ENCODE measurements around the gene PLCG1.

The PLCG1 gene

DNA sequence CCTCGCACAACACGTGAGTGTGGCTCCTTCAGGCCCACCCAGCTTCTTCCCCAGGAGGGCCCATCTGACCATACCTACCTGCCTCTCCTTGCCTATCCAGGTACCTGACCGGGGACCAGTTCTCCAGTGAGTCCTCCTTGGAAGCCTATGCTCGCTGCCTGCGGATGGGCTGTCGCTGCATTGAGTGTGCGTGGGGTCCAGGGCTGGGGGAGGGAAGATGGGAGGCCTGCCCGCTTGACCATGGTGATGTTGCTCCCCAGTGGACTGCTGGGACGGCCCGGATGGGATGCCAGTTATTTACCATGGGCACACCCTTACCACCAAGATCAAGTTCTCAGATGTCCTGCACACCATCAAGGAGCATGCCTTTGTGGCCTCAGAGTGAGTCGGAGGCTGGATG is 26.5 kb downstream of the PLCG1 start:
- H3K27ac Mint-ChIP-seq, result peak overlapping the region; percentile 89

GRCh38 chr20:41165001-41165882 is 27.9 kb downstream of the PLCG1 start:
- no peak for DNase-seq

More for the DNA sequence above, 26.5 kb downstream of the PLCG1 start:
- no peaks in the 10 kb centered on the region for H3K9me3 Mint-ChIP-seq
- peaks cover 94% of the 10 kb centered on the region for H3K36me3 Mint-ChIP-seq (ENCODE audit: low read depth)
- H3K27me3 Mint-ChIP-seq, result no peaks in the 10 kb centered on the region
- DNase-seq, result no peak
- H3K4me3 Mint-ChIP-seq, result no peak overlapping the region
- H3K4me1 Mint-ChIP-seq (ENCODE audit: low read depth), result peaks cover 66% of the 10 kb centered on the region

DNA sequence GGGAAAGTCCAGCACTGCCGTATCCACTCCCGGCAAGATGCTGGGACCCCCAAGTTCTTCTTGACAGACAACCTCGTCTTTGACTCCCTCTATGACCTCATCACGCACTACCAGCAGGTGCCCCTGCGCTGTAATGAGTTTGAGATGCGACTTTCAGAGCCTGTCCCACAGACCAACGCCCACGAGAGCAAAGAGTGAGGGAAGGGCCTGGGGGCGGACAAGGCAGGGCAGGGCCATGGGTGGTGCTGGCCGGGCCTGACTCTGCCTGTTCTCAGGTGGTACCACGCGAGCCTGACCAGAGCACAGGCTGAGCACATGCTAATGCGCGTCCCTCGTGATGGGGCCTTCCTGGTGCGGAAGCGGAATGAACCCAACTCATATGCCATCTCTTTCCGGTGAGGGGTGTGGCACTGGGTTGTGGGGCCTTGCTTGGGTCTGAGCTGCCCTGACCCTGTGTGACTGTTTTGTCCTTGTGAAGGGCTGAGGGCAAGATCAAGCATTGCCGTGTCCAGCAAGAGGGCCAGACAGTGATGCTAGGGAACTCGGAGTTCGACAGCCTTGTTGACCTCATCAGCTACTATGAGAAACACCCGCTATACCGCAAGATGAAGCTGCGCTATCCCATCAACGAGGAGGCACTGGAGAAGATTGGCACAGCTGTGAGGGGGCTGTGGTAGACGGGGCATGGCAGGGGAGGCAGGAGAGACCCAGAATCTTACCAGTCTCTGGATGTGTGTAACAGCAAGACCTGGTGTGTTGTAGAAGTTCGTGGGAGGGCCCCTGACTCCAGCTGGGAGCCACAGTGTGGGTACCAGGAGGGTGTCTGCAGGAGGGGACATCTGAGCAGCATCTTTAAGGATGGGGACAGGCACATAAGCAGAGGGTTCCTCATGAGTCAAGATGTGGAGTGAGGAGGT is 29.1 kb downstream of the PLCG1 start:
- Mint-ChIP-seq H3K4me1 (ENCODE audit: low read depth) (peaks cover 41% of the 10 kb centered on the region), H3K36me3 (ENCODE audit: low read depth) (peaks cover 98% of the 10 kb centered on the region), H3K4me3 (no peak overlapping the region), H3K27ac (peak overlapping the region; percentile 89), H3K27me3 (no peaks in the 10 kb centered on the region), H3K9me3 (no peaks in the 10 kb centered on the region)
- DNase-seq, result no peak

More at GRCh38 chr20:41165001-41165882, 27.9 kb downstream of the PLCG1 start:
- peaks cover 52% of the 10 kb centered on the region for H3K4me1 Mint-ChIP-seq (ENCODE audit: low read depth)
- peaks cover 98% of the 10 kb centered on the region for H3K36me3 Mint-ChIP-seq (ENCODE audit: low read depth)
- H3K9me3 Mint-ChIP-seq, result no peaks in the 10 kb centered on the region
- H3K27me3 Mint-ChIP-seq, result no peaks in the 10 kb centered on the region
- H3K4me3 Mint-ChIP-seq, result no peak overlapping the region
- peak overlapping the region; percentile 65 for H3K27ac Mint-ChIP-seq

DNA sequence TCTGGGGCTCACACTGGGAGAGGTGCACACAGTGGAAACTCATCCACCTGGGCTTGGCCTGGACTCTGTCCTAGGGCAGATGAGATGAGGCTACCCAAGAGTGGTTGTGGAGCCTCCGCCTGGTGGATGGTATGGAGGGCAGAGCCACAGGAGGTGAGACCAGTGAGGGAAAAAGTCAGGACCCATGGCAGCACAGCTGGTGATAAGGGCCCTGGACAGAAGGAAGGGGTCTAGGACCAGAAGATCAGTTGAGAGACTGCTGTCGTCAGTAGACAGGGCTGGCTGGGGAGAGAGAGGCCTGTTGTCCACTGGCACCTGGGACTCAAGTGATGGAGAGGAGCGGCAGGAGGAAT is 29.8 kb downstream of the PLCG1 start:
- Mint-ChIP-seq H3K4me3 (no peak overlapping the region), H3K9me3 (no peaks in the 10 kb centered on the region), H3K27me3 (no peaks in the 10 kb centered on the region), H3K36me3 (ENCODE audit: low read depth) (peaks cover 99% of the 10 kb centered on the region), H3K27ac (peak overlapping the region; percentile 89), H3K4me1 (ENCODE audit: low read depth) (peaks cover 41% of the 10 kb centered on the region)
- DNase-seq, result no peak

DNA sequence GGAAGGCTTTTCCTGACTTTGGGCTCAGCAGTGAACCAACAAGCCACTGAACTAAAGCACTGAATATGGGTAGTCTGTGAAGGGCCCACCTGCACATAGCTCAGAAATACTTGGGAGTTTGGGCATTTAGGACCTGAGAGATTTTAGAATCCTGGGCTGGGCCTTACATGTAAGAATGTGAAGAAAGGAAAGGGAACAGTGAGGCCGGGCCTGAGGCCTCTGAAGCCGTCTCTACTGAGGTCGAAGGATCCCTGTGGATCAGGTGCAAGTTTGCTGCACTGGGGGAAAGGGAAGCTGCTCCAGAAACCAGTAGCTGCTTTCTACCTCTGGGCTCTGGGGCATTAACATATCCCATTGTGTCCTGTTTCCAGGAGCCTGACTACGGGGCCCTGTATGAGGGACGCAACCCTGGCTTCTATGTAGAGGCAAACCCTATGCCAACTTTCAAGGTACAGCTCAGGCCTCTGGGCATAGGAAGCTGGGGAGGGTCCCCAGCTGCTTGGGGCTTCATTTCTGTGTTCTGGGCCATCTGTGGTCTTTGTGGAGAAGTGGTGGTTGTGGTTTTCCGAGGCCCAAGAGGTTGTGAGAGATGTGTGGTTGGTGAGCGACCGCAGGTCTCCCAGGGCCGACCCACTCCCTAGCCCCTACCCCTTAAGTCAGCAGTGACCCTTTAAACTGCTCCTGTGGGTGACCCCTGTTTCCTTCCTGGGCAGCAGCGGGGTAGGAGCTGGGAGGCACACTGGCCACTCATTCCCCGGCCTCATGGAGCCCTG is 30.3 kb downstream of the PLCG1 start:
- H3K4me3 Mint-ChIP-seq, result no peak overlapping the region
- peaks cover 99% of the 10 kb centered on the region for H3K36me3 Mint-ChIP-seq (ENCODE audit: low read depth)
- H3K4me1 Mint-ChIP-seq (ENCODE audit: low read depth), result peaks cover 37% of the 10 kb centered on the region
- peak overlapping the region; percentile 89 for H3K27ac Mint-ChIP-seq
- no peaks in the 10 kb centered on the region for H3K27me3 Mint-ChIP-seq
- DNase-seq, result no peak
- no peaks in the 10 kb centered on the region for H3K9me3 Mint-ChIP-seq

GRCh38 chr20:41168281-41169161 is 31.2 kb downstream of the PLCG1 start:
- H3K27ac Mint-ChIP-seq, result peak overlapping the region; percentile 70
- peaks cover 37% of the 10 kb centered on the region for H3K4me1 Mint-ChIP-seq (ENCODE audit: low read depth)
- H3K9me3 Mint-ChIP-seq, result no peaks in the 10 kb centered on the region
- peaks cover 99% of the 10 kb centered on the region for H3K36me3 Mint-ChIP-seq (ENCODE audit: low read depth)
- no peaks in the 10 kb centered on the region for H3K27me3 Mint-ChIP-seq
- no peak overlapping the region for H3K4me3 Mint-ChIP-seq
- peak; percentile 28 for DNase-seq

GRCh38 chr20:41169162-41169690 is 31.9 kb downstream of the PLCG1 start:
- Mint-ChIP-seq H3K36me3 (ENCODE audit: low read depth) (peaks cover 99% of the 10 kb centered on the region), H3K9me3 (no peaks in the 10 kb centered on the region), H3K4me1 (ENCODE audit: low read depth) (peaks cover 36% of the 10 kb centered on the region), H3K4me3 (no peak overlapping the region), H3K27me3 (no peaks in the 10 kb centered on the region), H3K27ac (peak overlapping the region; percentile 60)
- DNase-seq, result peak; percentile 6

GRCh38 chr20:41169791-41170351 is 32.5 kb downstream of the PLCG1 start:
- H3K9me3 Mint-ChIP-seq, result no peaks in the 10 kb centered on the region
- DNase-seq, result peak; percentile 15
- H3K4me1 Mint-ChIP-seq (ENCODE audit: low read depth), result peaks cover 34% of the 10 kb centered on the region
- H3K27ac Mint-ChIP-seq, result peak overlapping the region; percentile 60
- H3K36me3 Mint-ChIP-seq (ENCODE audit: low read depth), result peaks cover 99% of the 10 kb centered on the region
- no peak overlapping the region for H3K4me3 Mint-ChIP-seq
- no peaks in the 10 kb centered on the region for H3K27me3 Mint-ChIP-seq

GRCh38 chr20:41170386-41171105 is 33.2 kb downstream of the PLCG1 start:
- peak overlapping the region; percentile 60 for H3K27ac Mint-ChIP-seq
- no peaks in the 10 kb centered on the region for H3K9me3 Mint-ChIP-seq

GRCh38 chr20:41171736-41172295 is 34.5 kb downstream of the PLCG1 start:
- Mint-ChIP-seq H3K4me3 (no peak overlapping the region), H3K4me1 (ENCODE audit: low read depth) (peaks cover 23% of the 10 kb centered on the region), H3K36me3 (ENCODE audit: low read depth) (peaks cover 99% of the 10 kb centered on the region), H3K27ac (peak overlapping the region; percentile 88), H3K27me3 (no peaks in the 10 kb centered on the region), H3K9me3 (no peaks in the 10 kb centered on the region)
- peak; percentile 28 for DNase-seq

More at GRCh38 chr20:41170386-41171105, 33.2 kb downstream of the PLCG1 start:
- H3K36me3 Mint-ChIP-seq (ENCODE audit: low read depth), result peaks cover 99% of the 10 kb centered on the region
- H3K4me3 Mint-ChIP-seq, result no peak overlapping the region
- peaks cover 33% of the 10 kb centered on the region for H3K4me1 Mint-ChIP-seq (ENCODE audit: low read depth)
- no peaks in the 10 kb centered on the region for H3K27me3 Mint-ChIP-seq
- DNase-seq, result peak; percentile 27

GRCh38 chr20:41172296-41173140 is 35.2 kb downstream of the PLCG1 start:
- Mint-ChIP-seq H3K4me1 (ENCODE audit: low read depth) (peaks cover 16% of the 10 kb centered on the region), H3K9me3 (no peaks in the 10 kb centered on the region), H3K27me3 (no peaks in the 10 kb centered on the region), H3K27ac (peak overlapping the region; percentile 88), H3K36me3 (ENCODE audit: low read depth) (peaks cover 99% of the 10 kb centered on the region), H3K4me3 (no peak overlapping the region)
- peak; percentile 35 for DNase-seq

Data from activated T-cell treated with anti-CD3 and anti-CD28 coated beads, Interleukin-2, amount 50 U/mL, for 24 hours (primary cell).